Gastrocnemius medialis (tissue), 4 donors: ENCODE measurements around the gene GALP.

Experiments
- POLR2A ChIP-seq, 2 donors: fragments of 450-650 bp; IDR thresholded peaks; one replicate each; pipeline ENCODE4 v1.6.1; 2017; ENCODE audit warnings: antibody characterized with exemption in 2 of 2, mild to moderate bottlenecking in 2 of 2, moderate library complexity in 2 of 2
- TF ChIP-seq, protein P1 (sequence below), 5 experiments: fragments of 450-650 bp in 3 of 5; fragments of 200-600 bp in 2 of 5; sonication (generic) in 2 of 5; IDR thresholded peaks in 4 of 5; conservative IDR thresholded peaks in 1 of 5; 1 replicate in 4 of 5; 2 replicates in 1 of 5; pipeline ENCODE4 v1.5.1; 2016 to 2019; ENCODE audit warnings: antibody characterized with exemption in 5 of 5, mild to moderate bottlenecking in 3 of 5, moderate library complexity in 3 of 5

DNA sequence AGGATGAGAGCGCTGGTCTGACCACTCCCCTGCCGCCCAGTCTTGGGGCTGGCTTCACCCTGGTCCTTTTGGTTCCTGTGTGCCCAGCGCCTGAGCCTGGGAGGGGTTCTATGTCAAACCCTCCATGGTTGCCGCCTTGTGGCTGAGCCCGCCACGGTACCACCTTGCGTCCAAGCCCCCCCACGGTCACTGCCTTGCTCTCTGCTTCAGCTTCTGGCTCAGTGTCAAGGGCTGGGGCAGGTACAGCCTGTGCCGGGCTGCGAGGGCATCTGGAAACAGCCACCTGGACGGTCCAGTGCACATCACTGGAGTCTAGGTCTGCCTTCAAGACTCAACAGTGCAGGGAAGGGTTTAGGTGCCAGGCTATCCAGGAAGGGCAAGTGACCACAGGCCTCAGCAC is 14.3 kb upstream of the GALP start:
- TF ChIP-seq, protein P1, sequence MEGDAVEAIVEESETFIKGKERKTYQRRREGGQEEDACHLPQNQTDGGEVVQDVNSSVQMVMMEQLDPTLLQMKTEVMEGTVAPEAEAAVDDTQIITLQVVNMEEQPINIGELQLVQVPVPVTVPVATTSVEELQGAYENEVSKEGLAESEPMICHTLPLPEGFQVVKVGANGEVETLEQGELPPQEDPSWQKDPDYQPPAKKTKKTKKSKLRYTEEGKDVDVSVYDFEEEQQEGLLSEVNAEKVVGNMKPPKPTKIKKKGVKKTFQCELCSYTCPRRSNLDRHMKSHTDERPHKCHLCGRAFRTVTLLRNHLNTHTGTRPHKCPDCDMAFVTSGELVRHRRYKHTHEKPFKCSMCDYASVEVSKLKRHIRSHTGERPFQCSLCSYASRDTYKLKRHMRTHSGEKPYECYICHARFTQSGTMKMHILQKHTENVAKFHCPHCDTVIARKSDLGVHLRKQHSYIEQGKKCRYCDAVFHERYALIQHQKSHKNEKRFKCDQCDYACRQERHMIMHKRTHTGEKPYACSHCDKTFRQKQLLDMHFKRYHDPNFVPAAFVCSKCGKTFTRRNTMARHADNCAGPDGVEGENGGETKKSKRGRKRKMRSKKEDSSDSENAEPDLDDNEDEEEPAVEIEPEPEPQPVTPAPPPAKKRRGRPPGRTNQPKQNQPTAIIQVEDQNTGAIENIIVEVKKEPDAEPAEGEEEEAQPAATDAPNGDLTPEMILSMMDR (IDR thresholded peaks at IDR 0.05 in 4 of 5, conservative IDR thresholded peaks at IDR 0.05 in 1 of 5), result no peak
- no peak for TF ChIP-seq POLR2A (IDR thresholded peaks at IDR 0.05)
